ENCODE results near the gene SLC25A38. TPM values are rescaled to one million over a fixed set of nuclear protein-coding genes. Genes with fewer than 3 reads are reported as not detected.

Gene SLC25A38
- total and polyA plus RNA-seq, 10 of the 15 experiments (the other 5 are each of a cell fraction or from before 2014, with no cell fraction given): 15.2 to 55.2 (median 39.2) TPM

DNA sequence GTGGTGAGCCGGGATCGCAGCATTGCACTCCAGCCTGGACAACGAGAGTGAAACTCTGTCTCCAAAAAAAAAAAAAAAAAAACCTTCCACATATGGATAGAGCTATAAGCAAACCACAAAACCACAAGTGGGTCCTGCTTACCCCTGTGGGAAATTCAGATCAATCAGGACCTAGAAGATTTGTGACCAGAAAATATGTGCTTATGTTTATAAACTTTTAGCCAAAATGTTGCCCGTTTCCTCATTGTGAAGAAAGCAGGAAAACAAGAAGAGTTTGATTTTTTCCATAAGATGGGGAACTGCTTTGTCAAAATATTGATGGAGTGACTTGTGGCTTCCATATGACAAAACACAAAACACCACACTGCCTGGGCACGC is 3.4 kb upstream of the SLC25A38 start:
- no peak overlapping the region for H2AFZ ChIP-seq (ENCODE audit: control insufficient read depth, low read depth, low read length)
- H3K27me3 ChIP-seq (replicated peaks in 1 of 2; ENCODE audit: control insufficient read depth in 2 of 2, insufficient read depth in 2 of 2, low read length in 1 of 2): no peaks in the 10 kb centered on the region
- H3K9me3 ChIP-seq (replicated peaks; ENCODE audit: control insufficient read depth, insufficient read depth, low read length): no peaks in the 10 kb centered on the region
- H3K4me3 ChIP-seq: no peak overlapping the region
- 94% methylated on average over 5 of the region's 5 CpGs for WGBS (ENCODE audit: insufficient coverage, insufficient replicate concordance, low lambda C conversion rate, missing lambda C conversion rate)
- intact Hi-C loops (cut with micrococcal nuclease; ENCODE audit: unreplicated experiment) (loop anchor here (2.0 to 5.0 kb wide), 3 partner anchors 51 to 279 kb away; partner anchors contain the start of gene CCR8), in situ Hi-C loops (cut with MboI) (loop anchor here (5.0 kb wide), 2 partner anchors 82 to 192 kb away; no protein-coding TSS in a partner anchor)
- H3K9ac ChIP-seq (ENCODE audit: control insufficient read depth, insufficient read depth, low read length): no peak overlapping the region
- TF ChIP-seq, protein P1, sequence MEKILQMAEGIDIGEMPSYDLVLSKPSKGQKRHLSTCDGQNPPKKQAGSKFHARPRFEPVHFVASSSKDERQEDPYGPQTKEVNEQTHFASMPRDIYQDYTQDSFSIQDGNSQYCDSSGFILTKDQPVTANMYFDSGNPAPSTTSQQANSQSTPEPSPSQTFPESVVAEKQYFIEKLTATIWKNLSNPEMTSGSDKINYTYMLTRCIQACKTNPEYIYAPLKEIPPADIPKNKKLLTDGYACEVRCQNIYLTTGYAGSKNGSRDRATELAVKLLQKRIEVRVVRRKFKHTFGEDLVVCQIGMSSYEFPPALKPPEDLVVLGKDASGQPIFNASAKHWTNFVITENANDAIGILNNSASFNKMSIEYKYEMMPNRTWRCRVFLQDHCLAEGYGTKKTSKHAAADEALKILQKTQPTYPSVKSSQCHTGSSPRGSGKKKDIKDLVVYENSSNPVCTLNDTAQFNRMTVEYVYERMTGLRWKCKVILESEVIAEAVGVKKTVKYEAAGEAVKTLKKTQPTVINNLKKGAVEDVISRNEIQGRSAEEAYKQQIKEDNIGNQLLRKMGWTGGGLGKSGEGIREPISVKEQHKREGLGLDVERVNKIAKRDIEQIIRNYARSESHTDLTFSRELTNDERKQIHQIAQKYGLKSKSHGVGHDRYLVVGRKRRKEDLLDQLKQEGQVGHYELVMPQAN (conservative IDR thresholded peaks at IDR 0.05): no peak
- no peak for TF ChIP-seq YY1 (IDR thresholded peaks at IDR 0.05; ENCODE audit: low read depth, low read length)
- TF ChIP-seq CBX5 (IDR thresholded peaks at IDR 0.05; ENCODE audit: low read depth): no peak
- no peak for TF ChIP-seq ZSCAN29 (IDR thresholded peaks at IDR 0.05)
- TF ChIP-seq FOXM1 (IDR thresholded peaks at IDR 0.05; ENCODE audit: low read depth, low read length): no peak
- no peak for TF ChIP-seq SIN3A (IDR thresholded peaks at IDR 0.05; ENCODE audit: low read depth, low read length)
- BruUV-seq (replicated peaks): no TSS peak
- no peak overlapping the region for H3K4me2 ChIP-seq (ENCODE audit: control insufficient read depth, insufficient read depth)
- peaks cover 14% of the 10 kb centered on the region for H3K4me1 ChIP-seq (ENCODE audit: control insufficient read depth, insufficient read depth, low read length)
- ChIA-PET RAD21 (ENCODE audit: unreplicated experiment) (interaction anchor here (0.7 to 9.6 kb wide), 2 partner anchors 9 to 88 kb away, joined by 3 to 232 read pairs; no protein-coding TSS in a partner anchor), POLR2A (interaction anchor here (0.7 kb wide), 1 partner anchor 8 kb away, joined by 3 read pairs; no protein-coding TSS in a partner anchor), SMC1A (ENCODE audit: uncharacterized antibody, unreplicated experiment) (interaction anchor here (0.8 to 7.4 kb wide), 3 partner anchors 48 to 189 kb away, joined by 3 to 234 read pairs (median 4); no protein-coding TSS in a partner anchor), CTCF (interaction anchor here (2.4 to 7.2 kb wide), 3 partner anchors 33 to 189 kb away, joined by 27 to 323 read pairs (median 55); partner anchors contain the start of gene XIRP1)
- DNase-seq (ENCODE audit: low read depth, low spot score) (no peak), ATAC-seq (no peak), FAIRE-seq (no peak)
- no peaks in the 10 kb centered on the region for H3K36me3 ChIP-seq (ENCODE audit: control insufficient read depth in 2 of 2, insufficient read depth in 2 of 2, low read length in 1 of 2)
- H3K27ac ChIP-seq (ENCODE audit: control insufficient read depth, insufficient read depth): no peak overlapping the region
- H3K79me2 ChIP-seq (ENCODE audit: control insufficient read depth, insufficient read depth, low read length): peaks cover 16% of the 10 kb centered on the region
- H4K20me1 ChIP-seq (ENCODE audit: control insufficient read depth, insufficient read depth): no peaks in the 10 kb centered on the region
